Liver (tissue), 9 donors: Measurements from ENCODE around the gene KRT222. TPM values are rescaled to one million over a fixed set of nuclear protein-coding genes. Genes with fewer than 3 reads are reported as not detected.

ENCODE experiments used
- DNase-seq: peaks from one replicate; pipeline ENCODE4 v3.0.0-alpha.2; 2017; ENCODE audit warnings: low spot score
- H3K27ac ChIP-seq, 2 donors: one replicate each; pipeline ENCODE4 v1.7.0; 2013; ENCODE audit warnings: inconsistent platforms in 2 of 2, low read length in 2 of 2, control low read depth in 1 of 2, low read depth in 1 of 2, mild to moderate bottlenecking in 1 of 2
- H3K27me3 ChIP-seq, 4 donors: one replicate each; pipeline versions ENCODE4 v1.6.1 to v1.7.0; 2013; ENCODE audit warnings: low read length in 3 of 4, inconsistent platforms in 1 of 4, mild to moderate bottlenecking in 1 of 4, moderate library complexity in 1 of 4; ENCODE audit not compliant: control insufficient read depth in 4 of 4, insufficient read depth in 4 of 4
- H3K36me3 ChIP-seq, 4 donors: one replicate each; pipeline versions ENCODE4 v1.6.1 to v1.7.0; 2013; ENCODE audit warnings: low read length in 3 of 4, mild to moderate bottlenecking in 3 of 4, low read depth in 1 of 4, moderate library complexity in 1 of 4; ENCODE audit not compliant: control insufficient read depth in 4 of 4, insufficient read depth in 3 of 4
- H3K4me1 ChIP-seq, 4 donors: one replicate each; pipeline versions ENCODE4 v1.6.1 to v1.7.0; 2013; ENCODE audit warnings: low read length in 3 of 4, mild to moderate bottlenecking in 3 of 4, moderate library complexity in 1 of 4; ENCODE audit not compliant: control insufficient read depth in 4 of 4, insufficient read depth in 4 of 4
- H3K4me3 ChIP-seq, 3 donors: one replicate each; pipeline versions ENCODE4 v1.6.1 to v1.7.0; 2013; ENCODE audit warnings: low read length in 3 of 3, control low read depth in 1 of 3, low read depth in 1 of 3, mild to moderate bottlenecking in 1 of 3
- H3K9ac ChIP-seq, 2 donors: one replicate each; pipeline ENCODE4 v1.7.0; 2013; ENCODE audit warnings: low read length in 2 of 2, mild to moderate bottlenecking in 2 of 2, moderate library complexity in 2 of 2, control low read depth in 1 of 2, low read depth in 1 of 2
- H3K9me3 ChIP-seq, 4 donors: one replicate each; pipeline versions ENCODE4 v1.6.1 to v1.7.0; 2013; ENCODE audit warnings: low read length in 3 of 4; ENCODE audit not compliant: control insufficient read depth in 4 of 4
- CTCF ChIP-seq: fragments of 150-350 bp; IDR thresholded peaks from 2 replicates; pipeline ENCODE4 v1.5.1; 2017; ENCODE audit warnings: improper control_type of control experiment, low read depth, low read length; ENCODE audit not compliant: missing input control
- EGR1 ChIP-seq, 2 donors: IDR thresholded peaks; 2 replicates each; pipeline ENCODE4 v1.6.1; 2016 to 2018; ENCODE audit warnings: antibody characterized with exemption in 2 of 2, low read depth in 2 of 2
- FOXA2 ChIP-seq: IDR thresholded peaks from 2 replicates; pipeline ENCODE4 v1.6.1; 2016; ENCODE audit warnings: antibody characterized with exemption
- GABPA ChIP-seq, 2 donors: IDR thresholded peaks in 1 of 2; conservative IDR thresholded peaks in 1 of 2; 2 replicates each; pipeline ENCODE4 v1.6.1; 2016; ENCODE audit warnings: antibody characterized with exemption in 2 of 2, mild to moderate bottlenecking in 1 of 2, moderate library complexity in 1 of 2
- HNF4A ChIP-seq, 2 donors: conservative IDR thresholded peaks; 2 replicates each; pipeline ENCODE4 v1.6.1; 2016; ENCODE audit warnings: antibody characterized with exemption in 2 of 2, mild to moderate bottlenecking in 2 of 2
- HNF4G ChIP-seq: IDR thresholded peaks from 2 replicates; pipeline ENCODE4 v1.6.1; 2016; ENCODE audit warnings: antibody characterized with exemption
- JUND ChIP-seq, 2 donors: IDR thresholded peaks; 2 replicates each; pipeline ENCODE4 v1.6.1; 2016; ENCODE audit warnings: antibody characterized with exemption in 2 of 2
- NR2F2 ChIP-seq: IDR thresholded peaks from 2 replicates; pipeline ENCODE4 v1.6.1; 2016; ENCODE audit warnings: antibody characterized with exemption
- RAD21 ChIP-seq, 2 donors: IDR thresholded peaks; 2 replicates each; pipeline ENCODE4 v1.6.1; 2016; ENCODE audit warnings: antibody characterized with exemption in 2 of 2, mild to moderate bottlenecking in 2 of 2
- REST ChIP-seq: IDR thresholded peaks from 2 replicates; pipeline ENCODE4 v1.6.1; 2016; ENCODE audit warnings: antibody characterized with exemption, mild to moderate bottlenecking
- RXRA ChIP-seq, 2 donors: IDR thresholded peaks; 2 replicates each; pipeline ENCODE4 v1.6.1; 2017 to 2018; ENCODE audit warnings: antibody characterized with exemption in 2 of 2, mild to moderate bottlenecking in 1 of 2
- SP1 ChIP-seq: IDR thresholded peaks from 2 replicates; pipeline ENCODE4 v1.6.1; 2018; ENCODE audit warnings: antibody characterized with exemption, mild to moderate bottlenecking
- TAF1 ChIP-seq: conservative IDR thresholded peaks from 2 replicates; pipeline ENCODE4 v1.6.1; 2016; ENCODE audit warnings: antibody characterized with exemption, mild to moderate bottlenecking
- YY1 ChIP-seq: IDR thresholded peaks from 2 replicates; pipeline ENCODE4 v1.6.1; 2016; ENCODE audit warnings: antibody characterized with exemption, mild to moderate bottlenecking
- WGBS: extraction: QIAGEN DNeasy Blood & Tissue Kit; methylation state at CpG from one replicate; pipeline ENCODE4 v1.1.7; 2013; 5-methylcytosine and 5-hydroxymethylcytosine counted together
- polyA plus RNA-seq, 2 donors: library from polyadenylated mRNA; stranded (reverse) in 1 of 2; unstranded in 1 of 2; fragments of 200-250 nt in 1 of 2; fragments of >200 nt in 1 of 2; fragmentation: Nextera tagmentation in 1 of 2; extraction: Ambion mirVana in 1 of 2; gene quantifications; one replicate each; pipeline versions ENCODE4 v1.2.1 to v1.2.3, GENCODE V29; 2013 to 2015
- total RNA-seq, 2 donors: library from RNA; depleted of rRNA; stranded (reverse); fragments of >200 nt; gene quantifications; one replicate each; pipeline ENCODE4 v1.2.3, GENCODE V29; 2014
- TF ChIP-seq, protein P1 (sequence below): IDR thresholded peaks from 2 replicates; pipeline ENCODE4 v1.6.1; 2016; ENCODE audit warnings: antibody characterized with exemption
- TF ChIP-seq, protein P2 (sequence below): IDR thresholded peaks from 2 replicates; pipeline ENCODE4 v1.6.1; 2016; ENCODE audit warnings: antibody characterized with exemption
- TF ChIP-seq, protein P3 (sequence below): IDR thresholded peaks from 2 replicates; pipeline ENCODE4 v1.6.1; 2016; ENCODE audit warnings: antibody characterized with exemption
- donor health status: healthy.
- donor health status: healthy.
- donor health status: healthy.
- donor health status: healthy.
- donor health status: healthy.

The KRT222 gene
- total and polyA plus RNA-seq, 4 donors = 1.9 to 5.6 (median 2.9) TPM

GRCh38 chr17:40623419-40624210 lies 41.4 kb downstream of the KRT222 start:
- Histone ChIP-seq H3K4me1 (peaks cover 0 to 14% (median 9%) of the 10 kb centered on the region in 4 donors), H3K9me3 (no peaks in the 10 kb centered on the region), H3K27me3 (no peaks in the 10 kb centered on the region), H3K4me3 (no peak overlapping the region), H3K9ac (no peak overlapping the region), H3K36me3 (peaks cover 0 to 12% (median 7%) of the 10 kb centered on the region in 4 donors), H3K27ac (no peak overlapping the region)
- no peak for DNase-seq
- TF ChIP-seq YY1 (no peak), CTCF (no peak), GABPA (IDR thresholded peaks at IDR 0.05 in 1 of 2, conservative IDR thresholded peaks at IDR 0.05 in 1 of 2) (no peak), JUND (IDR thresholded peaks at IDR 0.05) (no peak), TAF1 (no peak), RXRA (IDR thresholded peaks at IDR 0.05) (no peak), RAD21 (IDR thresholded peaks at IDR 0.05) (no peak)
- TF ChIP-seq, protein P1, sequence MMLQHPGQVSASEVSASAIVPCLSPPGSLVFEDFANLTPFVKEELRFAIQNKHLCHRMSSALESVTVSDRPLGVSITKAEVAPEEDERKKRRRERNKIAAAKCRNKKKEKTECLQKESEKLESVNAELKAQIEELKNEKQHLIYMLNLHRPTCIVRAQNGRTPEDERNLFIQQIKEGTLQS = no peak
- 83% methylated on average over 12 of the region's 12 CpGs for WGBS

DNA sequence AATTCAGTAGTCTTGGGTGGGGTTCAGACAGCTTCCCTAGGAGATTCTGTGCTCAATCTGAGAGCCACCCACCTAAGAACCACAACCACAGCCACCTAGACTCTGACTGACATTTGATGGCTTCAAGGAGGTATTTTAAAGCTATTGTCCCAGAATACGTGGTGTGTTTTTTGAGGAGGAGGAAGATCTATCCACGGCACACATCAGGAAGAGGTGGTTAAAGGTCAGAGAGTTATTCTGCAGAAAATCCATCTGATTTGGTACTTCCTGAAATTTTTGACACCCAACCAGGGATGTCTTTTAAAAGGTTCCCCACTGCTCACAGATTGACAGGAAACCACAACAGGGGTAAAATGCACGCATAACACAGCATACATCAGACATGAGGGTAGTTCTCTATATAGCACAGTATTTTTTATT lies 42.5 kb downstream of the KRT222 start:
- H3K9me3 ChIP-seq = no peaks in the 10 kb centered on the region
- no peak overlapping the region for H3K9ac ChIP-seq
- no peak for DNase-seq
- 33% methylated on average over 3 of the region's 3 CpGs for WGBS
- peaks cover 0 to 1% (median 0%) of the 10 kb centered on the region in 4 donors for H3K36me3 ChIP-seq
- TF ChIP-seq RAD21 (IDR thresholded peaks at IDR 0.05) (no peak), FOXA2 (no peak), GABPA (IDR thresholded peaks at IDR 0.05 in 1 of 2, conservative IDR thresholded peaks at IDR 0.05 in 1 of 2) (no peak), YY1 (no peak), REST (no peak), NR2F2 (no peak), HNF4A (conservative IDR thresholded peaks at IDR 0.05) (no peak), CTCF (no peak), HNF4G (no peak), SP1 (no peak), TAF1 (no peak), EGR1 (IDR thresholded peaks at IDR 0.05; ENCODE audit: low read depth in 2 of 2) (no peak)
- TF ChIP-seq, protein P2, sequence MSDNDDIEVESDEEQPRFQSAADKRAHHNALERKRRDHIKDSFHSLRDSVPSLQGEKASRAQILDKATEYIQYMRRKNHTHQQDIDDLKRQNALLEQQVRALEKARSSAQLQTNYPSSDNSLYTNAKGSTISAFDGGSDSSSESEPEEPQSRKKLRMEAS = no peak
- TF ChIP-seq, protein P3, sequence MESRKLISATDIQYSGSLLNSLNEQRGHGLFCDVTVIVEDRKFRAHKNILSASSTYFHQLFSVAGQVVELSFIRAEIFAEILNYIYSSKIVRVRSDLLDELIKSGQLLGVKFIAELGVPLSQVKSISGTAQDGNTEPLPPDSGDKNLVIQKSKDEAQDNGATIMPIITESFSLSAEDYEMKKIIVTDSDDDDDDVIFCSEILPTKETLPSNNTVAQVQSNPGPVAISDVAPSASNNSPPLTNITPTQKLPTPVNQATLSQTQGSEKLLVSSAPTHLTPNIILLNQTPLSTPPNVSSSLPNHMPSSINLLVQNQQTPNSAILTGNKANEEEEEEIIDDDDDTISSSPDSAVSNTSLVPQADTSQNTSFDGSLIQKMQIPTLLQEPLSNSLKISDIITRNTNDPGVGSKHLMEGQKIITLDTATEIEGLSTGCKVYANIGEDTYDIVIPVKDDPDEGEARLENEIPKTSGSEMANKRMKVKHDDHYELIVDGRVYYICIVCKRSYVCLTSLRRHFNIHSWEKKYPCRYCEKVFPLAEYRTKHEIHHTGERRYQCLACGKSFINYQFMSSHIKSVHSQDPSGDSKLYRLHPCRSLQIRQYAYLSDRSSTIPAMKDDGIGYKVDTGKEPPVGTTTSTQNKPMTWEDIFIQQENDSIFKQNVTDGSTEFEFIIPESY = no peak
- TF ChIP-seq, protein P1 = no peak
- H3K27ac ChIP-seq = no peak overlapping the region
- no peaks in the 10 kb centered on the region for H3K27me3 ChIP-seq
- peaks cover 0 to 15% (median 9%) of the 10 kb centered on the region in 4 donors for H3K4me1 ChIP-seq
- H3K4me3 ChIP-seq = no peak overlapping the region
